Pancreas (tissue), 10 donors: ENCODE results near the gene FILIP1L. TPM values are rescaled to one million over a fixed set of nuclear protein-coding genes. Genes with fewer than 3 reads are reported as not detected.
A peak's percentile ranks its signal among the peaks of the same experiment; 100 is the strongest.

Experiments
- ATAC-seq, 4 donors: fragments of 200-7000 bp; cut with Tn5 transposase; one replicate each; pipeline versions ENCODE4 v1.8.0 to v1.9.1; 2020; ENCODE audit warnings: mild to moderate bottlenecking in 4 of 4, moderate library complexity in 4 of 4
- DNase-seq, 6 donors: peaks; one replicate each; pipeline ENCODE4 v3.0.0-alpha.2; 2020
- FAIRE-seq: peaks from 2 replicates; lab custom pipeline; 2012; peaks lifted over from hg19 to GRCh38; lab: Jason Lieb, UNC
- H3K27ac ChIP-seq, 4 donors: fragments of 200-600 bp; sonication (generic); 1 replicate in 3 of 4; 2 replicates in 1 of 4; pipeline versions ENCODE4 v1.5.0 to v1.8.0; 2020
- H3K27me3 ChIP-seq, 4 donors: fragments of 200-600 bp; one replicate each; pipeline ENCODE4 v1.8.0; 2021
- H3K36me3 ChIP-seq, 3 donors: fragments of 200-600 bp; sonication (generic) in 1 of 3; one replicate each; pipeline versions ENCODE4 v1.5.0 to v1.8.0; 2020 to 2021
- H3K4me1 ChIP-seq, 3 donors: fragments of 200-600 bp; one replicate each; pipeline ENCODE4 v1.8.0; 2021
- H3K4me3 ChIP-seq, 4 donors: fragments of 200-600 bp; sonication (generic) in 2 of 4; one replicate each; pipeline versions ENCODE4 v1.5.0 to v1.8.0; 2020 to 2021
- H3K9me3 ChIP-seq, 4 donors: fragments of 200-600 bp; one replicate each; pipeline ENCODE4 v1.8.0; 2021
- WGBS, 2 donors: extraction: QIAGEN DNeasy Blood & Tissue Kit; methylation state at CpG; one replicate each; pipeline ENCODE4 v1.1.7; 2013; 5-methylcytosine and 5-hydroxymethylcytosine counted together
- intact Hi-C, 3 donors: fragments of 100-400 bp; cut with DNase I; formaldehyde crosslinking; loops; one replicate each; pipeline versions ENCODE4 v1.11.1 to v1.14.2; 2022
- polyA plus RNA-seq, 2 donors: library from polyadenylated mRNA; stranded (reverse); fragments of 200-250 nt; gene quantifications; one replicate each; pipeline ENCODE4 v1.2.3, GENCODE V29; 2013
- total RNA-seq, 6 donors: library from RNA; stranded (reverse); fragmentation: NEBNext Ultra II Directional in 4 of 6; extraction: Animal tissue kit (Norgen Biotek cat#: 25700) in 4 of 6; gene quantifications; one replicate each; pipeline versions ENCODE4 v1.2.1 to v1.2.4, GENCODE V29; 2021 to 2023
- TF ChIP-seq, protein P1 (sequence below), 4 donors: fragments of 200-600 bp; sonication (generic) in 3 of 4; IDR thresholded peaks; one replicate each; pipeline versions ENCODE4 v1.5.0 to v1.8.0; 2021; ENCODE audit warnings: antibody characterized with exemption in 4 of 4
- donor health status: healthy with polysubstance abuse.
- donor health status: DM: no; HTN: no; CAD: no; lungs with moderate emphysema.
- donor health status: DM: no; HTN: no; CAD: no.
- donor health status: control.
- donor health status: control.
- donor health status: Bipolar disorder and iron deficiency.
- donor health status: DM: yes; HTN: yes; CAD: no.
- donor health status: DM: no; HTN: no; CAD: no.
- donor health status: DM: no; HTN: no; CAD: no.
- donor health status: DM: yes; HTN: yes; CAD: no.

The FILIP1L gene
- total and polyA plus RNA-seq, 8 donors = 12.5 to 37.7 (median 15.8) TPM

- no peak for DNase-seq
- intact Hi-C loops = no loop called here
- no peak for ATAC-seq
- Histone ChIP-seq H3K4me3 (no peak overlapping the region), H3K36me3 (no peaks in the 10 kb centered on the region), H3K4me1 (no peaks in the 10 kb centered on the region), H3K27me3 (no peaks in the 10 kb centered on the region), H3K9me3 (no peaks in the 10 kb centered on the region), H3K27ac (no peak overlapping the region)
- TF ChIP-seq, protein P1, sequence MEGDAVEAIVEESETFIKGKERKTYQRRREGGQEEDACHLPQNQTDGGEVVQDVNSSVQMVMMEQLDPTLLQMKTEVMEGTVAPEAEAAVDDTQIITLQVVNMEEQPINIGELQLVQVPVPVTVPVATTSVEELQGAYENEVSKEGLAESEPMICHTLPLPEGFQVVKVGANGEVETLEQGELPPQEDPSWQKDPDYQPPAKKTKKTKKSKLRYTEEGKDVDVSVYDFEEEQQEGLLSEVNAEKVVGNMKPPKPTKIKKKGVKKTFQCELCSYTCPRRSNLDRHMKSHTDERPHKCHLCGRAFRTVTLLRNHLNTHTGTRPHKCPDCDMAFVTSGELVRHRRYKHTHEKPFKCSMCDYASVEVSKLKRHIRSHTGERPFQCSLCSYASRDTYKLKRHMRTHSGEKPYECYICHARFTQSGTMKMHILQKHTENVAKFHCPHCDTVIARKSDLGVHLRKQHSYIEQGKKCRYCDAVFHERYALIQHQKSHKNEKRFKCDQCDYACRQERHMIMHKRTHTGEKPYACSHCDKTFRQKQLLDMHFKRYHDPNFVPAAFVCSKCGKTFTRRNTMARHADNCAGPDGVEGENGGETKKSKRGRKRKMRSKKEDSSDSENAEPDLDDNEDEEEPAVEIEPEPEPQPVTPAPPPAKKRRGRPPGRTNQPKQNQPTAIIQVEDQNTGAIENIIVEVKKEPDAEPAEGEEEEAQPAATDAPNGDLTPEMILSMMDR (IDR thresholded peaks at IDR 0.05) = no peak
- no peak for FAIRE-seq
- WGBS, 2 donors = 86 to 94% methylated on average over 1 of the region's 1 CpG
Measured at GRCh38 chr3:100129941-100130340, 15.6 kb upstream of the FILIP1L start.

GRCh38 chr3:100128565-100128964, 14.3 kb upstream of the FILIP1L start:
- TF ChIP-seq, protein P1 (IDR thresholded peaks at IDR 0.05) = no peak
- H3K4me3 ChIP-seq = no peak overlapping the region
- FAIRE-seq (no peak), DNase-seq (no peak), ATAC-seq (no peak)
- 92 to 96% methylated on average over 5 of the region's 5 CpGs for WGBS, 2 donors
- no peaks in the 10 kb centered on the region for H3K27me3 ChIP-seq
- H3K9me3 ChIP-seq = no peaks in the 10 kb centered on the region
- intact Hi-C loops = no loop called here
- no peak overlapping the region for H3K27ac ChIP-seq
- H3K36me3 ChIP-seq = no peaks in the 10 kb centered on the region
- H3K4me1 ChIP-seq = no peaks in the 10 kb centered on the region

DNA sequence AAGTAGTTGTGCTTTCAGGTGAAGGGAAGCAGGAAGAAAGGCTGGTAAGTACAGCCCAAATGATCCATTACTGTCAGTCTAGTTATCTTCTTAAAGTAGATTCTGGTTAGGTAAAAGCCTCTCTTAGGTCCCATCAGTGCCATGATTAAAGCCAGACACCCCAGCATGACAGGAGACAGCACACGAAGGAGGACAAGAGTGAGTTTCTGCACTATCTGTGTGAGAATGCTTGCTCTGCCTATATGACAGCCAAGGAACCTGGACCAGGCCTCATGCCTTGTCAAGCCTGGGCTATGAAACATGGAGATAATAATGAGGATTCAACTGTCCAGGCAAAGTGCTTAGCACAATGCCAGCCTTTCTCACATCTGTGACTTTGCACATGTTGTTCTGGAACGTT, 13.5 kb upstream of the FILIP1L start:
- ATAC-seq (no peak), DNase-seq (no peak), FAIRE-seq (no peak)
- intact Hi-C loops = no loop called here
- H3K4me3 ChIP-seq = no peak overlapping the region
- no peaks in the 10 kb centered on the region for H3K4me1 ChIP-seq
- H3K9me3 ChIP-seq = no peaks in the 10 kb centered on the region
- no peaks in the 10 kb centered on the region for H3K27me3 ChIP-seq
- H3K36me3 ChIP-seq = no peaks in the 10 kb centered on the region
- TF ChIP-seq, protein P1 (IDR thresholded peaks at IDR 0.05) = no peak
- WGBS, 2 donors = 84 to 92% methylated on average over 2 of the region's 2 CpGs
- H3K27ac ChIP-seq = no peak overlapping the region

GRCh38 chr3:100125161-100125938, 11.0 kb upstream of the FILIP1L start:
- H3K36me3 ChIP-seq = no peaks in the 10 kb centered on the region
- H3K27ac ChIP-seq = no peak overlapping the region
- no peak for FAIRE-seq
- no peak for DNase-seq
- H3K4me3 ChIP-seq = no peak overlapping the region
- peak in 1 of 4 donors; percentile 43 for ATAC-seq
- 81 to 83% methylated on average over 5 of the region's 5 CpGs for WGBS, 2 donors
- intact Hi-C loops = no loop called here
- H3K27me3 ChIP-seq = no peaks in the 10 kb centered on the region
- H3K9me3 ChIP-seq = no peaks in the 10 kb centered on the region
- TF ChIP-seq, protein P1 (IDR thresholded peaks at IDR 0.05) = no peak
- no peaks in the 10 kb centered on the region for H3K4me1 ChIP-seq

DNA sequence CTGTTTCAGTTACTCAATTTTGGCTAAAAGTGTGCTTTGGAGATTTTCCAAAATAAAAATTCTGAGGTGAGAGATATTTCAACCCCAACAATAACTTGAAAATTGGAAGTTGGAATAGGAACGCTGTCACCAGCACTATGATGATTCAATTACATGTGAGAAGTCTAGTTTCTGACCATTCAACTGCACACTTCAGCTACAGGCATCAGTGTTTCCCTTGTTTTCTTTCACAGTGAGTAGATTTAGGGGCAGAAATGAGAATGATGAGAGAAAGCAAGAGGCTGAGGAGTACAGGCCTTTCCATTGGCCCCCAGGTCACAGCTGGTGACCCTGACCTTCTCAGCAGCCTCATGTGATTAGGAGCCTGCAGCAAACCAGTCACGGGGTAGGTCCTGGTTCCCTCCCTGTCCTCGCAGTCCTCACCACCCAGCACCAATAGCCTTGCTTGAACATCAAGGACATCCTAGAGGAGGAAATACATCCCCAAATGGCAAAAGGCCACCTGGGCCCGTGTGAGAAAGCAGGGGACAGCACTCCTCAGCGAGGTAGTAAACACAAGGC, 10.0 kb upstream of the FILIP1L start:
- DNase-seq = no peak
- FAIRE-seq = no peak
- Histone ChIP-seq H3K9me3 (no peaks in the 10 kb centered on the region), H3K4me1 (no peaks in the 10 kb centered on the region), H3K4me3 (no peak overlapping the region), H3K36me3 (no peaks in the 10 kb centered on the region), H3K27me3 (no peaks in the 10 kb centered on the region), H3K27ac (no peak overlapping the region)
- WGBS, 2 donors = 79 to 85% methylated on average over 5 of the region's 5 CpGs
- TF ChIP-seq, protein P1 (IDR thresholded peaks at IDR 0.05) = no peak
- intact Hi-C loops = no loop called here
- no peak for ATAC-seq
